Activated effector memory CD4-positive, alpha-beta T cell treated with Interleukin-2 at 50 U/mL for 16 hours (primary cell): Measurements from ENCODE around the gene MAGOH.

Experiments
- DNase-seq: peaks from one replicate; pipeline ENCODE4 v3.0.0-alpha.2; 2020

Gene MAGOH

DNA sequence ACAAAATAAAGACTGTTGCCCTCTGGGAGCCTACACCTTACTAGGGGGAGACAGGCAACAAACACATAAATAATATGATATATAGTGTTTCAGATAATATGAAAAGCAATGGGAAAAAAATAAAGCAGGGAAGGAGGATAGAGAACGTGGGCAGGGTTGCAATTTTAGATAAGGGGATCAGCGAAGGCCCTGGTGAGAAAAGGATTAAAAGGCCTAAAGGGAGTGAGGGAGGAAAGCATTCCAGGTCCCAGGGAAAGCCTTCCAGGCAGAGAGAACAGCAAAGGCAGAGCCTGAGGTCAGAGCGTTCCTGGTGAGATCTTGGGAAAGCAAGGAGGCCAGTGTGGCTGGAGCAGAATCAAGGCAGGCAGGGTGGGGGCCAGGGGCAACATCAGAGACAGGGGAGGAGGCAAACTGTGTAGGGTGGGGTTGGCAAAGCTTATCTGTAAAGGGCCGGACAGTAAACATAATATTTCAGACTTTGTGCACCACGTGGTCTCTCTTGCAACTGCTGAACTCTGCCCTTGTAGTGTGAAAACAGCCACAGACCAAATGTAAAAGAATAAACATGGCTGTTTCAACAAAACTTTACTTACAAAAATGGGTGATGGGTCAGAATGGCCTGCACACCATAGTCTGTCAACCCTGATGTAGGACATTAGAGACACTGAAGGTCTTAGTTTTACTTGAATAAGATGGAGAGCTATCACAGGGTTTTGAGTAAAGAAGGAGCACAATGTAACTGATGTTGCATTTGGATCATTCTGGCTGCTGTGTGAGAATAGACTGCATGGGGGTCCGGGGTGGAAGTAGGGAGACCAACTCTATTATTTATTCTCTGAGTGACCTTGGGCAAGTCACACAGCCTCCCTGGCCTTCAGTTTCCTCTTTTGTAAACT is 55.0 kb downstream of the MAGOH start:
- DNase-seq: no peak

DNA sequence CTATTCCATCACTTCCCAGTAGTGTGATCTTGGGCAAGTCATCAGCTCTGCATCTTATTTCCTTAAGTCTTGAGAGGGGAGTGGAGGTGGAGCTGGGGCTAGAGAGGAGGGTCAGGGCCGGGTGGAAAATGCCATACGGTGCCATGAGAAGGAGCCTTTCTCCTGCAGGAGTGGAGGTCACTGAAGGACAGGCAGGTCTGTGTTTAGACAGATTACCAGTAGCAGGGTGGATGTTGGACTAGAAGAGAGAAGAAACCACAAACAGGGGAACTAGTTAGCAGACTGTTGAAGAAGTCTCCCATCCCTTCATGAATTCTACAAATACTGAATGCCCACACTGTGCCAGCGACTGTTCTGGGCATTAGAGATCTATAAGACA is 55.6 kb downstream of the MAGOH start:
- no peak for DNase-seq

DNA sequence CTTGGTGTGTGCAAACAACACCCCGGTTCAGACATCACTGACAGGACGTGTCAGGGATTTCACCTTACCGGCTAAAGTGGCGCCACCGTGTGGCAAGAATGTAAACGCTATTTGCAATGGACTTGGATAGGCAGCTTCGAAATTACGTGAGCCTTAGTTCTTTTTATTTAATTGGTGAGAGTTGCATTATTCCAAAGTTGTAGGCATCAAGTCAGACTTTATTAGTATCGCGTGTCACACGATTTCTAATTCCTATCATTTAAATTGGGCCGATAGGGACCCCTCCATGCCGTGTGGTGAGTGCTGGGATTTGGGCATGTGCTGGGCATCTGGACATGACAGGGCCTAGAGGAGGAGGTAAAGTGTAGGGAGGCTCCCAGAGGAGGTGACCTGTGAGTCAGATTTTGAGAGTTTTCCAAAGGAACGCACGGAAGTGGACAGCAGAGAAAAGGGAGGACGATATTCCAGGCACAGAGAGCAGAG is 56.2 kb downstream of the MAGOH start:
- peak; percentile 65 for DNase-seq

DNA sequence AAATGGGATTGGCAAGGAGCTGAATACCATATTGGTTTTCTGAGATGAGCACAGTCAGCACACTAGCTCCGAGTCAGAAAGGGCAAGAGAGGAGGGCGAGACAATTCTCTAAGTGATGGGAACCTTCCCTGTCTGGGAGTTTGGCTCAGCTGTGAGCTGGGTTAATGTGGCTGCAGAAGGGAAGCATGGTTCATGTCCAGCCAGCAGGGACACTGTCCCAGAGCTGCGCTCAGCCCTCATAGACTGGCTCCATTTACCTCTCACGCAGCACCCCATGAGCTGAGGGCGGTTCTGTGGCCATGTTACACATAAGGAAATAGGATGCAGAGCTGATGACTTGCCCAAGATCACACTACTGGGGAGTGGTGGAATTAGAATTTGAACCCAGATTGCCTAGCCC is 57.4 kb downstream of the MAGOH start:
- no peak for DNase-seq

DNA sequence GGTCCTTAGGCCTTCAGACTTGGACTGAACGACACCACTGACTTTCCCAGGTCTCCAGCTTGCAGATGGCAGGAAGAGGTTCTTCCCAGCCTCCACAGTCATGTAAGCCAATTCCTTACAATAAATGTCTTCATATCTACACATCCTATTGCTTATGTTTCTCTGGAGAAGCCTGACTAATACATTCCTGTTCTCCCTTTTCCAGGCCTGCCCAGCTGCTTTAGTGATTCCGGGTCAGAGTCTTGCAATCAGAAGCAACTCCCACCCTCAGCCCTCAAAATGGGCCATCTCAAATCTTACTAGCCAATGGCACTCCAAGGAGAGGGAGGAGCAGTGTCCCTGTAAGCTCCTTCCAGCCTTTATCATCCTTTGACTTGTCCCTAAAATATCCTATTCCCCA is 58.1 kb downstream of the MAGOH start:
- no peak for DNase-seq
